Lower leg skin (tissue), 3 donors: ENCODE data around the gene FYTTD1.

ENCODE experiments used
- CTCF ChIP-seq, 3 donors: fragments of 450-650 bp; IDR thresholded peaks; one replicate each; pipeline ENCODE4 v1.5.1; 2016; ENCODE audit warnings: antibody characterized with exemption in 3 of 3, mild to moderate bottlenecking in 3 of 3, moderate library complexity in 2 of 3
- POLR2A ChIP-seq, 2 donors: fragments of 450-650 bp; IDR thresholded peaks; one replicate each; pipeline ENCODE4 v1.6.1; 2016 to 2017; ENCODE audit warnings: antibody characterized with exemption in 2 of 2, mild to moderate bottlenecking in 1 of 2, moderate library complexity in 1 of 2

GRCh38 chr3:197784019-197784585, 34.4 kb downstream of the FYTTD1 start:
- TF ChIP-seq POLR2A (IDR thresholded peaks at IDR 0.05) (no peak), CTCF (IDR thresholded peaks at IDR 0.05) (no peak)
